HG02981 (cell line): ENCODE measurements around the gene ATN1.

Source experiments
- ATAC-seq: cut with Tn5 transposase; IDR thresholded peaks from one replicate; pipeline ENCODE4 v1.9.1; 2021; ENCODE audit warnings: mild to moderate bottlenecking, moderate library complexity; ENCODE audit not compliant: unreplicated experiment

ATN1 gene

GRCh38 chr12:6968426-6968825 lies 40.7 kb downstream of the ATN1 start:
- no peak for ATAC-seq

GRCh38 chr12:6970096-6970527 lies 42.4 kb downstream of the ATN1 start:
- peak; percentile 4 for ATAC-seq

- no peak for ATAC-seq
Observed at GRCh38 chr12:6974180-6974579, 46.4 kb downstream of the ATN1 start.

DNA sequence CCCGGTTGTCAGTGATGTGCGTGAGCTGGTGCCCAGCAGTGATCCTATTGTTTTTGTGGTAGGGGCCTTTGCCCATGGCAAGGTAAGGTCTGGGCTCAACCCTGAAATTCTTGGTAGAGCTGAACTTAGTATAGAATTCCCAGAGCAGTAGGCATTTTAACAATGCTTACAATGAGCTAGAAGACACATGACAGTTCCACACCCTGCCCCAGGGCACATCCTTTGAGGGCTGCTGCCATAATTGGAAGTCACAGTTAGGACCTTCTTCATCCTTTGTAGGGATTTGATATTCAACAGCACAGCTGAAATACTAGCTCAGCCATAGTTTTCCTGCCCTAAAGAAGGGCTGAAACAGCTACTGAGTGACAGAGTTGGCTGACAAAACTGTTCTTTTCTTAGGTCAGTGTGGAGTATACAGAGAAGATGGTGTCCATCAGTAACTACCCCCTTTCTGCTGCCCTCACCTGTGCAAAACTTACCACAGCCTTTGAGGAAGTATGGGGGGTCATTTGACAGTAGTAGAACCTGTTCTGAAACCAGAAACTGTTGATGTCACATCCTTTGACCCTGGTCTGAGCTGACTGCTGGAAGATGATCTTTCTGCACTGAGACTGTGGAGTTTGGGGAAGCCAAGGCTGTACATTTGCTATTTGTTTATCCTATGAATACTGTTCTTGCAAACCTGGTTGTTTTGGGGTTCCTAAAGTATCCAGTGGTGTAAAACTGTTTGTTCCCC lies 47.7 kb downstream of the ATN1 start:
- no peak for ATAC-seq

- ATAC-seq: no peak
Observed at GRCh38 chr12:6977653-6978052, 49.9 kb downstream of the ATN1 start.

DNA sequence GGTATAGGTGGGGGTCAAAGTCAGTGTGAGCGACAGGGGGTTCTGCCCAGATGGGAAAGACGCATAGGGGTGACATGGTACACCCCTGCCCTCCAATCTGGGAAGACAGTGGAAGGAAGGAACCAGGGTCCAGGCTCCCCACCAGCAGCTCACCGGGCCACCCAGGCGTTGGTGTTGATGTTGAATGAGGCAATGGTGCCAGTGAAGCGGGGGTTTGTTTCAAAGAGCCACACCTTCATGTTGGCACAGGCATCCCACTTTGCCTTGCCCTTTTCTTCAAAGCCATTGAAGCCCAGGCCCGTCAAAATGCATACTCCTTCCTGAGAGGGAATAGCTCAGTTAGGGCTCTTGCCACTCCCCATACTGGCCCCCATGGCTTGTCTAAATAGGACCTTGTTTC lies 50.4 kb downstream of the ATN1 start:
- no peak for ATAC-seq

GRCh38 chr12:6978611-6979011 lies 50.9 kb downstream of the ATN1 start:
- ATAC-seq: no peak

GRCh38 chr12:6979021-6979420 lies 51.3 kb downstream of the ATN1 start:
- ATAC-seq: no peak

DNA sequence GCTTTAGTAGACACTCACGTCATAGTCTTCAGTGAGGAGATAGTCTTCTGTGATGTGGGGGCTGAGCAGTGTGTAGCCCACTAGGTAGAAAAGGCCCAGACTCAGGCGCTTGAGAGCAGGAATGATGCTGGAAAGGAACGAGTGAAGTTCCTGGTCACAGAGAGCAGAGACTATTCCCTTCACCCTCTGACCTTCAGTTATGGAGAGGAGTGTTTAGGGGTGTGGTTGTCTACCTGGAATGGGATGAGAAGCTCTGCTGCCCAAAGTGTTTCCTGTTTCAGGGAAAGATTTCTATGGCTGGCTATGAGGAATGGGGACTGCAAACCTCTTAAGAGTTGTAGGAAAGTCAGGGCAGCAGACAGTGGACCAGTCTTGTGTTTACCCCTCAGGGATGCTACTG lies 51.7 kb downstream of the ATN1 start:
- ATAC-seq: no peak

GRCh38 chr12:6980075-6980474 lies 52.3 kb downstream of the ATN1 start:
- no peak for ATAC-seq

DNA sequence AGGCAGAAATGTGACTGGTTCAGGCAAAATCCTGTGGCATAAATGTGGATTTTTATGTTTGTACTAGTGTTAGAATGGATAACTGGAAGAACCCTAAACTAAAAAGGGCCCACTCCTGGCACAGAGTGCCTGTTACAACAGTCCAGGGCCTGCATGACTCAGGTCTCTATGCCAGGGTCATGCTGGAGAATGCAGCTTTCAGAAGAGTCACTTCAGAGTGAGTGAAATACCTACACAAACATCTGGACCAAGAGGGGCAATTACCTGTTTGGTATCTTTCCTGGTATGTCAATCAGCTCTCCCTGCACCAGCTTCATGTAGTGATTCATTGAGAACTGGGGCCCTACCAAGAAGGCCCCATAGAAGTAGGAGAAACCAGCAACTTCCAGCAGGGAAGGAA lies 53.0 kb downstream of the ATN1 start:
- no peak for ATAC-seq

DNA sequence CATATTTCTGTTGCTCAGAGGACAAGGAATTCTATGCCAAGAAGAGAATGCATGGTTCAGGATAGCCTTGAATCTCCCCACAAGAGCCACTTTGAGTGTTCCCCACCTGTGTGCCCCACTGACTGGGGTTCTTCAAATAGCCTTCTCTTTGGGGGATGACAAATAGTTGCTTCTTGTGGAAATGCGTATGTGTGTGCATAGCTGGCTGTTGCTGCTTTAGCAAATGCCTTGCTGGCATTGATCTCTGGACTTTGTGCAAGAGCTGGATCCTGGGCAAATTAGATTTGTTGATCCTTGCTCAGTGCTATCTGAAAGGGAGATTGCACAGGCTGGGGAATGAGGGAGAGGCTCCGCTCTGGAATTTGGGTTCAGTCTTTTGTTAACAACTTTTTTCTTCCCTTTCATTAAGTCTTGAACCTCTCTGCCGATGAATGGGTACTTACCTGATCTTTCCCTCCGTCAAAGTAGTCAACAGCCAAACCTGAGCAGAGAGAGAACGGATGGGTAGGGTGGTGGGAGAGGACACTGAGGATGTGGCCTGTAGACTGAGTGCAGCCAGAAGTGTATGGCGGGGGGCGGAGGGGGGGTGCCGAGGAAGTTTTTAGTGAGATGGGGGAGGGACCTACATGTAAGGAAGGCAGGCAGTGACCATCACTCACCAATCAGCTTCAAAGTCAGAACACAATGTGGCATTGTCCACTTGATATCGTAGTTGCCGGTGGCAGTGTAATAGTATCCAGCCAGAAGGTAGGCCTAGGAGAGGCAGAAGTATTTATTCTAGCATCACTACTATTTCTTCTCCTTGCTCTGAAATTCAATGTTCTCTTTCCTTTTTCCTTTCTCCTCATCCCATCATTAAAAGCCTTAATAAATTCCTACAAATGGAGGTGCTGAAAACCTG lies 53.6 kb downstream of the ATN1 start:
- no peak for ATAC-seq

DNA sequence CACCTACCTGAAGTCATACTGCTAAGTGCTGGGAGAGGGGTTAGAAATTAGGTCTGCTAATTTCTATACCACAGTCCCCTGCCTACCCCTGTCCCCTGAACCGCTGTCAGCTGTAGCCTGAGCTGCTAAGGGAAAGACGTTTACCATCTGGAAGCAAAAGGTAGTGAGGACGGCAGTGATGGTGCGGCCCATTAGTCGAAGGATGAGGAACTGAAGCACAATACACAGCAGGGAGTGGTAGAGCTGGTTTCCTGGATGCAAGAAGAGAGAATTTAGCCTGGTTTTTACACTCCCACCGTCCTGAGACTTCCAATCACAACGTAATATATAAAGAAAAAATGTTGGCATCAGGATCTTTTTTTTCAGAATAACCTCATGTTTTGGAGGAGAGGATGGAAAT lies 54.8 kb downstream of the ATN1 start:
- ATAC-seq: no peak

DNA sequence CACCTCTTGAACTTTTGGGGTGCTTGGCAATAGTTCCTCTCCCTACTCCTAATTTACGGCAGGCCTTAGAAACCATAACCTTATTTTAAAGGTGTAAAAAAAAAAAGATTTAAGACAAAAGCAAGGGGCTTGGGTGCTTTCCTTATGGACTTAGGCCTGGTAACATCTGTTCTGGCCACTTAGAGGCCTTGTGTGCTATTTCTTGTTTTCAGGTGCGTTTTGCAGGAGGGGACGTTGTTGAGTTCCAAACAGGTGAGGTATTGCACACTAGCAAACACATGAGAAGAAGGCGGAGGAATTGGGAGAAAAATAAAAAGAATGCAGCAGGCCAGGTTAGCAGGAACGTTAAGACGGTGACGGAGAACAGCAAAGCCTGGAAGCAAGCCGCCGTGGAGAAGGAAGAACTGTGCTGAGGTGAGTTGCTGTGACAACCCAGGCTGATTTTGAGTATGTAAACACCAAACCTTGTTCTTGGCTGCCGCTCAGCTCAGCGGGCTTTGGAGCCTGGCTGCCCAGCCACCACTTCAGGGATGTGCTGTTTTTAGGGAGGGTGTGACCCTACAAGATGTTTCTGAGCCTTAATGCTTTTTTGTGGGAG lies 60.3 kb downstream of the ATN1 start:
- no peak for ATAC-seq
